ENCODE data around the gene PHACTR1.
A peak's percentile ranks its signal among the peaks of the same experiment; 100 is the strongest.

PHACTR1 gene

DNA sequence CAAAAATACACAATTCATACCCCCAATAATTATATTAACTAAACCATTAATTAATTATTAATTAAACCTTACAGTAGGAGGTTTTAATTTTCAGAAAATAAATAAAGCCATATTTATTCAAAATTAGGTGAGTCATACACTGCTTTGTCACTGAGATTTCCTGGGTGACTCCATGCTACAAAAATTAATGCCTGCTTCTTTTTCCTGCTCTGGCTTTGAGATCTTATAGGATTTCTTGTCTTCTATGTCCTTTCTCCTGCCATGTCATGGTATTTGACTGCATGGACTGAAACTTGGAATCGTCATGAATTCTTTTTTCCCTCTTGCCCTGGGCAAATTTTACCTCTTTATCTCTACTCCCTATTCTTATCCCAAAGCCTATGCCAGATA is 133.2 kb downstream of the PHACTR1 start:
- DNase-seq, result no peak

- no peak for DNase-seq
Observed at GRCh38 chr6:12851123-12851695, 134.6 kb downstream of the PHACTR1 start.

GRCh38 chr6:12861603-12862002 is 145.0 kb downstream of the PHACTR1 start:
- no peak for DNase-seq

GRCh38 chr6:12865117-12865516 is 148.6 kb downstream of the PHACTR1 start:
- no peak for DNase-seq

- DNase-seq, result no peak
Observed at GRCh38 chr6:12865671-12866181, 149.2 kb downstream of the PHACTR1 start.

DNA sequence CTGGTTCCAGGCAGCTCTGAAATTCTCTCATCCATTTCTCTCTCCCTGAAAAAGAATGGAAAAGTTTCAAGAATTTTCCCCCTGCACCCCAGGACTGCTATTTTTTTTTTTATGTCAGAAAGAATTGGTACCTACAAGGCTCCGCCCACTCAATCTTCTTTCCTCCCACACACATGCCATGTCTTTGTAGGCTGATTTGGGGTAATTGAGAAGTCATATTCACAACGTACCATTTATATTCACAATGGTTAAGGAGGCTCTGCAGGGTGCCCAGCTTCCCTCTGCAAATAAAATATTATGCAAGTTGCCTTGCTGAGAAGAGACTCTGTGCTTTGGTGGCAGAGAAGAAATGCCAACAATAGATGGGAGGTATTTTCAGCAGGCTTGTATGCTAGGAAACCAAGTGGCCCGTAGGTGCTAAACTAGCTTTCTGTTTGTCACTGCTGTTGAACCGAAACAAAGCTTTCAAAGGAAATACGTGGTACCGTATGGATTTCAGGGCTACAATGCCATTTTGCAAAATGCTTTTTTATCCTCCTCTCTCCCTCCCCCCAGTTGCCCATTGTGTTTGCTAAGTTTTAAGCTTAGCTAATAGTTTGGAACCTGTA is 150.0 kb downstream of the PHACTR1 start:
- no peak for DNase-seq

- no peak for DNase-seq
Observed at GRCh38 chr6:12869816-12870432, 153.4 kb downstream of the PHACTR1 start.

DNA sequence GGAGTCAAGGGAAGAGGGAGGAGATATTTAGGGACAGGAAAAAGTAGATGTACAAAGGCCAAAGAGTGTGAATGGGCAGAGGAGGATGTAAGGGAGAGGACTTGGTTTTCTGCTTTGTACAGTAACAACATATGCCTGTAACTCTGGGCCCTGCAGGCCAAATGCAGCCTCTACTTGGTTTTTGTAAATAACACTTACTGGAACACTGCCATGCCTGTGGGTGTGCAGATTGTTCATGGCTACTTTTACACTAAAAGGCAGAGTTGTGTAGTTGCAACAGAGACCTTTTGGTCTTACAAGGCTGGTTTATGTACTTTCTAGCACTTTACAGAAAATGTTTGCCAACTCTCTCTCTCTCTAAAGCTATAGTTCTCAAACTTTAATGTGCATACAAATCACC is 157.1 kb downstream of the PHACTR1 start:
- no peak for DNase-seq

- DNase-seq, result no peak
Observed at GRCh38 chr6:12875051-12875450, 158.5 kb downstream of the PHACTR1 start.

DNA sequence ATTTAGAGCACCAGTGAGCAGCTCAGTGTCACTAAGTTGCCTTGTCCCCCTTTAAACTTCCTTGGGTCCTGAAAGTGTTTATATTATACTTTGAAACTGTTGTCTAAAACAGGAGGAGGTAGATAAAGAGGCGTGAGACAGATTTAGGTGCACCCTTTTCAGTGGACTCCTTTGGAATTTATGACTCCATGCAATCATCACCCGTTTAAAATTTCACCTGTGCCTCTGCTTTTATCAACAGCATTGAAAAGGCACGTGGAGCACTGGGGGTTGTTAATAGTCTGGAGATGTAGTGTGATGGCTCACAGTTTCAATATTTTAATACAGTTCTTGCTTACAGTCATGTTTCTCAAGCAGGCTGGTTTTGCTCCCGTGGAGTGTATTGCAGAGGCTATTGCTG is 162.2 kb downstream of the PHACTR1 start:
- DNase-seq, result no peak

DNA sequence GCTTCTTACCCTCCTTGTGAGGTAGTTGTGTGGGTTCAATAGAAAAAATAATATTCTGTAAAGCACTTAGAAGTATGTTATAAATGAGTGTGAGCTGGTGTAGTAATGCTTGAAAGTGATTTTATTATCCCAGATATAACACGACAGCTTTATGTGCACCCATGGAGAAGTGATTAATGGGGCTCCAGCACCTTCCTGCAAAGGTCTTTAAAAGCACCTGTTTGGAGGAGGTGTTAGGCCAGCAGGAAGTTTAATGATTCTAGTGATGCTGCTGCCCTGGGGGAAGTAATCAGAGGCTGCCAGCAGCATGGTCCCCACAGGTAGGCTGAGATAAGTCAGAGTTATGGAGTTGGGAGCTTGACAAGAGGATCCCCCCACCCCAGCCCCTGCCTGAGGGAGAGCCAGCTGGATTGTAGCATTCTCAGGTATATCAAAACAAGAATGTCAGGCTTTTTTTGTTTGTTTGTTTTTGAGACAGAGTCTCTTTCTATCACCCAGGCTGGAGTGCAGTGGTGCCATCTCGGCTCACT is 166.3 kb downstream of the PHACTR1 start:
- no peak for DNase-seq

- DNase-seq, result no peak
Observed at GRCh38 chr6:12884983-12885382, 168.4 kb downstream of the PHACTR1 start.

- no peak for DNase-seq
Observed at GRCh38 chr6:12886961-12887775, 170.6 kb downstream of the PHACTR1 start.

DNA sequence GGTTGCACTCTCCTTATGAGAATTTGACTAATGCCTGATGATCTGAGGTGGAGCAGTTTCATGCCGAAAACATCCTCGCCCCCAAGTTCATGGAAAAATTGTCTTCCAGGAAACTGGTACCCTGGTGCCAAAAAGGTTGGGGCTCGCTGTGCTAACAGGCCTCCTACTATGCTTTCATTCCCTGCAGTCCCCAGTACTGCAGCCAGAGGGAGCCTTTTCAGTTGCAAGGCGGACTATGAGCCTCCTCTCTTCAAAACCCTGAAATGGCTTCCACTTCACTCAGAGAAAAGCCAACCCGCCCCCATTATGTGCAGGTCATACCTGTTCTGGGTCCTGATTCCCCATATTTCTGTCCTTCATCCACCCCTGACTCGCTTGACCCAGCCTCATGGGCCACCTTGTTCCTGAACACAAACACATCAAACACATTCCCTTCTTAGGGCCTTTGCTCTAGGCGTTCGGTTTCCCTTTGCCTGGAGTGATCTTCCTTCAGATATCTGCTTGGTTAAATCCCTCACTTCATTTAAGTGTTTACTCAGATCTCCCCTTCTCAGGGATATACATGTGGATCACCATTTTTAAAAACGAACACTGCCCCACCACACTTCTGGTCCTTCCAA is 173.7 kb downstream of the PHACTR1 start:
- DNase-seq, result peak in 2 of 4 experiments; percentile 17 to 20

DNA sequence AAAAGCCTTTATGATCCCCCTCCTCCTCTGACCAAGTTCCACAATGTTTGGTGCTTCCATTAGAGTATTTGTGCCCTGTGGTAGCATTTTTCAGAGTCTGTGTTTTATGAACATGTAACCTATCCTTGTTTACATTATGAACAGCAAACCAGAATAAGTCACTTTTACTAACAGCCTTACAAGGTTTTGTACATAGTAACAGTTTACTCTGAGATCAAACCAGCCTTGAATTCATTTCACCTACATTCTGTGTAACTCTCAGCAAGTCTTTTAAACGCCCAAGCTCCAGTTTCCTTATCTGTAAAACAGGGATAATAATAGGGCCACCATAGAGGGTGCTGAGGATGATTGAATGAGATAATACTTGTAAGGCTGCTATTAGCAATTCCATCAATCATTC is 175.0 kb downstream of the PHACTR1 start:
- DNase-seq, result no peak

DNA sequence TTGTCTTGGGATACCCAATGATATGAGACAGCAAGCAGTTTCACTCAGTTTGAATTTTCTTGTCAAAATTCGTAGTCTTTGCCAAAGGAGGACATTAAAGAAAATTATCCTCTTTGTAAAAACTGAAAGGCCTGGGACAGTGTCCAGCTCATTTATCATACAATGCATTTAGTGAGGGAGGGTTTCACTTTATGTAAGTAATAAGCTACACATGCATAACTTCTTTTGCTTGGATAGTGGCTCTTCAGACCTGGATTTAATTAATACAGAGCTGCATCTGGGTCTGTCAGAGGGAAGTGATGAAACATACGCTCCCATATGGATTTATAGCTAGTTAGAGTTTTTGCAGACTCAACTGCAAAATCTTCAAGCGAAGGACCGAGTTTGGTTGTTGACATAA is 175.6 kb downstream of the PHACTR1 start:
- no peak for DNase-seq

DNA sequence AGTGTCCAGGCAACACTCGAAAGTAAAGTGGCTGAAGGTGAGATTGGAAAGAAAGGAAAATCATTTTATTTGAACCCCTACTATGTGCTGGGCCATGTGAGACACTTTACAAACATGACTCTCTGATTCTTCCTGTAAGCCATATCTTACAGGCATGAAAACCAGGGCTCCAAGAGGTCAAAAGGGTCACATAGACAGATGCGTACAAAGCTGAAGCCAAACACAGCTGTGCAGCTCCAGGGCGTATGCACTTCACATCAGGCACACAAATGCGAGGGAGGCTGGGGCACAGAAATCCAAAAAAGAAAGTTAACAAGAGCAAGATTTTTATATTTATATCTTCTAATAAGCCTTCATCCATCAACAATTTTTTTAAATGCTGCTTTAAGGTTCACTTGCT is 176.5 kb downstream of the PHACTR1 start:
- no peak for DNase-seq

GRCh38 chr6:12895721-12896120 is 179.2 kb downstream of the PHACTR1 start:
- no peak for DNase-seq

DNA sequence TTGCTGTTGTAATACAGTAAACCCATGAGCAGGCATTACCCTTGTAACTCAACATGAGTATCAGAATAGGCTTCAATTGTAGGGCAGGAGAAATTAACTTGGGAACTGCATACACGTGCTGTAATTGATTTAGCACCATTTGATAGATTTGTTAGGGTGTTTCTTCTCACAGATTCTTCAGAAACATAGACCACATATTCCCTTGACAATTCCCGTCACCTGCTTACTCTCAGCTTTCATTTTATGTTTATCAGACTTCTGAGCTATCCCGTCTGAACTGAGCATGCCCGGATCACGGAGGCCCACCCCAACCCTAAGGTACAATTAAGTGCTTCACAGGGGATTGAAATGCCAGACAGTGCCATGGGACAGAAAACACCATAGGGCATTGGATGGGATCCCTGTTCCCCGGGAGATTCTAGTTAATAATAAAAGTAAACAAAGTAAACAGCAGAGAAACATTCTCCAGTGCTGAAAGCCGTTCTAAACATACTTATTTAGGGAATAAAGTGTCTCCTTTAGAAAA is 179.7 kb downstream of the PHACTR1 start:
- DNase-seq, result no peak

- DNase-seq, result no peak
Observed at GRCh38 chr6:12898603-12899002, 182.0 kb downstream of the PHACTR1 start.

DNA sequence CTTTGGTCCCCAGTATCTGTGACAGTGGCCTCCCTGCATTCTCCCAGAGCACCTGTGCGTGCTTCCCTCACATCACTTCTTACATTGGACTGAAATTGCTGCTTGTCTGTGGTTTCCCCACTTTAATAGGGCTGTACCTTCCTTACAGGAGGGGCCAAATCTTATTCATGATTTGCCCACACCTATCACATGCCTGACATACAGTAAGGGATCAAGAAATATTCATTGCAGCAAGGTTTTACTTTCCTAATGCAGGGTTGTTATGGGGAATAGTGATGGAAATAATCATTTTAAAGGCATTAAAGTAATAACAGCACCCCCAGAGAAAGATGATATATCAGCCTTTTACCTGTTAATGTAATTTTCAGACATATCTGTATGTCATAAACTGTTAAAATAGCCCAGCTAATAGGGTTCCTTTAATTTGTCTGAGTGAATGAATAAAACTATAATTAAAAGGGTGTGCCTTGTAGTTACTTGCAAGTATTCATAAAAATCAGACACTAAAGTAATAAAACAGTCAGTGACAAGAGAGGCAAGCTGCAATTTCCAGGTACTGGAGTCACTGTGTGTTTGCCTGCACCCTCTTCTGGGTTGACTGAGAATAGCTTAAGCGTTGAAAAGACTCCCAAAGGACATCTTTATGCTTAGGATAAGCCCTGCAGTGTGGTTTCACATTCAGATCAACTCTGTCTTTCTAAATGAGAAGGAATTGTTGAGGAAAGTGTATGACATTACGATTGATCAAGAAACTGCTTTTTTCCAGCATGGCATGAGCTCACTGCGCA is 182.7 kb downstream of the PHACTR1 start:
- no peak for DNase-seq

DNA sequence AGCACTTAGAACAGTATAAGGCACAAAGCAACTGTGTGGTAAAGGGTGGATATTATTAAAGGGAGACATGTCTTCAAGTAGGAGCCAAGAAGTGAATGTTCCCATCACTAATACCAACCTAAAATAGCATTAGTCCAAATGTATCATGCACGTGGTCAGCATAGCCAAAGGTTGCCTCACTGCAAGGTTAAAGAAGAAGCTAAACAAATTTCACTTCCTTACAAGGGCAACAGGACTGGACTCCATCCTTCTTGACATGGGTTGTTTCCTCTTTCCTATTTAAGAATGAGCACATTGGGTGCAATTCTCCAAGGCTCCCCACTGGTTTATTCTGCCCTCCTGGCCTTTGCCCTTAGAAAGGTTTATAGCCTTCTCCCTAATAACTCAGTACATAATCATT is 186.7 kb downstream of the PHACTR1 start:
- DNase-seq, result peak; percentile 72 to 91 (median 82)

Measured in suppressor macrophage (primary cell).